Stimulated activated CD4-positive, alpha-beta T cell treated with anti-CD3 and anti-CD28 coated beads, Interleukin-4, amount 100 ng/mL, for 24 hours (primary cell): Measurements from ENCODE around the gene SNCG.
"Not testable (repeated sequence)": the region's sequence is repeated elsewhere in the genome, so short reads cannot be mapped to it uniquely, and the experiment has no call there.

Experiments
- DNase-seq: peaks from one replicate; pipeline ENCODE4 v3.0.0-alpha.2; 2020

The SNCG gene

DNA sequence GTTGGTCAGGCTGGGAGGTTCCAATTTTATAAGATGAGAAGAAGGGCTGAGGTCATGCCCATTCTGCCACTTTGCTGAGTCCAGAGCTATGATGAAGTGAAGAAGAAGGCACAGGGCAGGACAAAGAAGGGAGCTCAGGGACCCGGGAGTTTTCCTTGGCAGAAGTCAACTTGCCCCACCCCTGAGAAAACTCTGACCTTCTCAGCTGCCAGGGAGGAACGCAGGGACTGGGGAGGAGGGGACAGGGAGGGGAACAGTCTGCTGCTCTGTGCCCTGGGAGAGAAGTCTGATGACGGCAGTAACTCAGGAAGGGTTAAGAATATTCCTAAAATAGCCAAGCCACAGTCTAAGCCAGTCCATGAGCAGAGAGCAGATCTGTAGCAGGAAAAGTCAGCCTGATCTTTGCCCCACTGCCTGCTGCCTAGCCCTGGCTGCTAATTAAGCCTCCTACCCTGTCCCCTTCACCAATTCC lies 21.6 kb downstream of the SNCG start:
- DNase-seq, result no peak

GRCh38 chr10:86981020-86981419 lies 22.6 kb downstream of the SNCG start:
- not testable (repeated sequence) for DNase-seq

DNA sequence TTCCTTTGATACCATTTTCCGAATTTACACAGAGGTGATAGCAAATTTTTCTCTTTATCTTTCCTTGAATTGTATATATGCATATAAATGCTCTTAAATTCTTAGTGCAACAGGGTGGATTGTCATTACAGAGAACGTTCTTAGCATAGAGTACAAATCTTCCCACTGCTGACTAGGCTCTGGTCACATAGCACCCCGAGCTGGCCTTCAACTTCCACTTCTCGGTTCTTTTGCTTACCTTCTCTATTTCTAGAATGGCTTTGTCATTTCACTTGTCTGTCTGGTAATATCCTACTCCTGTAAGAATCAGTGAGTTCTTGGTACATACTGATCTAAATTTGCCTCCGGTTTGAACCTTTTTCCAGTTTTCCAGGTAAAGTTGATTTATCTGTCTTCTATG lies 23.3 kb downstream of the SNCG start:
- DNase-seq, result no peak

GRCh38 chr10:86984498-86984897 lies 26.1 kb downstream of the SNCG start:
- not testable (repeated sequence) for DNase-seq

DNA sequence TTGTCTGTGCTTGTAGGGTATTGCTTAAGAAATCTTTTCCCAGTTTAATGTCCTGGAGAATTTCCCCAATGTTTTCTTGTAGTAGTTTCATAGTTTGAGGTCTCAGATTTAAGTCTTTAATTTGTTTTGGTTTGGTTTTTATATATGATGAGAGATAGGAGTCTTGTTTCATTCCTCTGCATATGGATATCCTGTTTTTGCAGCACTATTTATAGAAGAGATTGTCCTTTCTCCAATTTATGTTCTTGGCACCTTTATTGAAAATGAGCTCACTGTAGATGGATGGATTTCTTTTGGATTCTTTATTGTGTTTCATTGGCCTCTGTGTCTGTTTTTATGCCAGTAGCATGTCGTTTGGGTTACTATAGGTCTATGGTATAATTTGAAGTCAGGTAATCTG lies 30.1 kb downstream of the SNCG start:
- DNase-seq, result no peak

DNA sequence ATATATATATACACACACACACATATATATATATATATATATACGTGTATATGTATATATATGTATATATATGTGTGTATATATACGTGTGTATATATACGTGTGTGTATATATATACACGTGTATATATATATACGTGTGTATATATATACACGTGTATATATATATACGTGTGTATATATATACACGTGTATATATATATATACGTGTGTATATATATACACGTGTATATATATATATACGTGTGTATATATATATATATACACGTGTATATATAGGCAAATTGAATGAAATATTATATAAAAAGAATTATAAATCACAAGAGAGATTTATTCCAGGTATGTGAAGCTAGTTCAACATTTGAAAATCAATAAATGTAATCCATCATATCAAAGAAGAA lies 33.0 kb downstream of the SNCG start:
- DNase-seq, result not testable (repeated sequence)

- no peak for DNase-seq
Measured at GRCh38 chr10:86992456-86992855, 34.1 kb downstream of the SNCG start.

DNA sequence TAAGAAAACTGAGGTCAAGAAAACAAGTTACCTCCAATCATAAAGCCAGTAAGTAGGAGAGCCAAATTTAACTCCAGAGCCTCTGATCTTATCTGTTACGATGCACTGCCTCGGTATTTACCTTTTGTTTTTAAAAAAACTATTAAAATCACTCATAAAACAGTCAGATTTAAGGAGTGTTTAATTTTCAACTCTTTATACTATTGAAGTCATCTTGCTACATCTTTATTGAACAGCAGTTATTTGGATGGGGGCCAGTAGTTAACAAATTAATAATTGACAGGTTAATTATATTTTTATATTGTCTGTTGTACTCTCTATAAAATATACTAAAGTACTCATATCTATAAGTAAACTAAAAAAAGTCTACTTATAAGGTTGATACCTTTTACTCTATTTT lies 34.5 kb downstream of the SNCG start:
- DNase-seq, result no peak

- DNase-seq, result not testable (repeated sequence)
Measured at GRCh38 chr10:86999802-87000403, 41.5 kb downstream of the SNCG start.

DNA sequence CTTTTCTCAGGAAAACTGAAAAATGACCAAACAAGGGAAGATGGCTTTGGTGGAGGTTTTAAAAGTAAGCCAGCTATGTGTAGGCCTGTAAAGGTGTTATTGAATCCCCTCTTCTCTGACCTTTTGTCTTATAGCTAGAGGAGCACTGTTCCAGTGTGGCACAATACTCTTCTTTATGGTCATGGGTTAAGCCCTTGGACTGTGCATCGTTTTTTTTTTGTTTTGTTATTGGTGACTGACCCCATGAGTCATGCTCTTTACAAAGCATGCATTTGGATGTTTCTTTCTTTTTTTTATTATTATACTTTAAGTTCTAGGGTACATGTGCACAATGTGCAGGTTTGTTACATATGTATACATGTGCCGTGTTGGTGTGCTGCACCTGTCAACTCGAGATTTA lies 42.1 kb downstream of the SNCG start:
- no peak for DNase-seq

DNA sequence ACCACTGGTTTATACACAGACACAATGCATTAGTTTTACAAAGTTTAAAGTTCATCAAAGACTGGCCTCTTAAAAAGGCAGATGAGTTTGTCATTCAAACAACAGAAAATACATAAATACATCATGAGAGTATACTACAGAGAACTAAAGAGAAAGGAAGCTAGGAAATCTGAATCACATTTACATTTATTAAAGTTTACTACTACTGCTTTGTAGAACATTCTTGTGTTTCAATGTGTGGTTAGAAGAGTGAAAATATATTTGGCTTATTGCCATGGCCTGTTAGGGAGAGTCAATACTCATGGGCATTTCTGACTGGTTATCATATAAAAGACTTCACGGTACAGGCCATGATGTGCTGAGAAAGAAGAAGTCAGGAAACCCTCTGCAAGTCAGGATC lies 48.7 kb downstream of the SNCG start:
- DNase-seq, result not testable (repeated sequence)

DNA sequence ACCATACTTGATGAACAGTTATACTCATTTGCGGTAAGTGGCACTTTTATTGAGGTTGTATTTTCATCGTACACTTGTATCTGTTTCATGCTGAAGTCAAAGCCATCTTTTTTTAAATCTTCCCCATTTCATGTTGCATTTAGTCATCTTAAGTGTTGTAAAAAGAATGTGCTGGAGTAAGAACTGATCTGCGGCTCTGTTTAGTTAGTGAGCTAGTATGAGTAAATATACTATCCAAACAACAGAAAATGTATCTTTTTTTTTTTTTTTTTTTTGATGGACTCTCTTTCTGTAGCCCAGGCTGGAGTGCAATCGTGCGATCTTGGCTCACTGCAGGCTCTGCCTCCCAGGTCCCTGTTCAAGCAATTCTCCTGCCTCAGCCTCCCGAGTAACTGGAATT lies 49.3 kb downstream of the SNCG start:
- not testable (repeated sequence) for DNase-seq

GRCh38 chr10:87008303-87008702 lies 49.9 kb downstream of the SNCG start:
- DNase-seq, result not testable (repeated sequence)

- DNase-seq, result not testable (repeated sequence)
Measured at GRCh38 chr10:87009134-87009696, 50.8 kb downstream of the SNCG start.
